A673 (cell line): Measurements from ENCODE around the gene IL10.

Experiments used
- CTCF ChIP-seq: fragments of 300-800, 200-600 bp; sonication (generic); conservative IDR thresholded peaks from 2 replicates; pipeline ENCODE4 v1.5.1; 2017; ENCODE audit warnings: low read depth, mild to moderate bottlenecking, antibody characterized with exemption, low read length, moderate library complexity, mixed read lengths
- EZH2 ChIP-seq: fragments of 200-600 bp; sonication (generic); IDR thresholded peaks from 2 replicates; pipeline ENCODE4 v1.6.1; 2017; ENCODE audit warnings: borderline replicate concordance, low read depth, mild to moderate bottlenecking, mixed read lengths, antibody characterized with exemption, low read length; ENCODE audit not compliant: poor library complexity, severe bottlenecking

- TF ChIP-seq CTCF (no peak), EZH2 (no peak)
These were observed 14.6 kb downstream of the IL10 start for GRCh38 chr1:206757524-206758266.
